ENCODE measurements around the gene C8G. TPM values are rescaled to one million over a fixed set of nuclear protein-coding genes. Genes with fewer than 3 reads are reported as not detected.

C8G gene
- total and polyA plus RNA-seq, 2 of the 13 experiments (the other 11 are each of a cell fraction or from before 2014, with no cell fraction given), result 4.9 to 12.8 TPM

- no peak for TF ChIP-seq THAP9 (CRISPR knock-in tag; IDR thresholded peaks at IDR 0.05; ENCODE audit: borderline replicate concordance)
- no peak for TF ChIP-seq USF2 (IDR thresholded peaks at IDR 0.05; ENCODE audit: low read depth, low read length)
- TF ChIP-seq USF2 (CRISPR knock-in tag; IDR thresholded peaks at IDR 0.05; ENCODE audit: borderline replicate concordance), result no peak
- TF ChIP-seq ZNF615 (CRISPR knock-in tag; IDR thresholded peaks at IDR 0.05; ENCODE audit: borderline replicate concordance), result no peak
- TF ChIP-seq ZNF142 (CRISPR knock-in tag; IDR thresholded peaks at IDR 0.05), result no peak
- no peak for TF ChIP-seq ZNF383 (CRISPR knock-in tag; IDR thresholded peaks at IDR 0.05; ENCODE audit: borderline replicate concordance)
- TF ChIP-seq ZGPAT (CRISPR knock-in tag; IDR thresholded peaks at IDR 0.05), result 0 out of 2 replicates have a peak, but pooled peaks have one; percentile 16
- TF ChIP-seq ZMYM4 (CRISPR knock-in tag; IDR thresholded peaks at IDR 0.05), result no peak
- TF ChIP-seq ARID2 (CRISPR knock-in tag; IDR thresholded peaks at IDR 0.05; ENCODE audit: borderline replicate concordance), result no peak
- TF ChIP-seq ZNF235 (CRISPR knock-in tag; IDR thresholded peaks at IDR 0.05; ENCODE audit: borderline replicate concordance), result no peak
- no peak for TF ChIP-seq NR3C1 (CRISPR knock-in tag; IDR thresholded peaks at IDR 0.05)
- 0 out of 2 replicates have a peak, but pooled peaks have one; percentile 25 for TF ChIP-seq SALL1 (CRISPR knock-in tag; IDR thresholded peaks at IDR 0.05)
- TF ChIP-seq YEATS4 (CRISPR knock-in tag; IDR thresholded peaks at IDR 0.05; ENCODE audit: borderline replicate concordance), result no peak
- no peak for TF ChIP-seq ZNF276 (CRISPR knock-in tag; IDR thresholded peaks at IDR 0.05; ENCODE audit: low read depth)
Measured at GRCh38 chr9:136990242-136990911, 45.3 kb downstream of the C8G start (continued).
